Activated CD8-positive, alpha-beta memory T cell treated with anti-CD3 and anti-CD28 coated beads, Interleukin-2, amount 50 U/mL, for 1 hour (primary cell): ENCODE data around the gene CAPZB.
"Not testable (repeated sequence)": the region's sequence is repeated elsewhere in the genome, so short reads cannot be mapped to it uniquely, and the experiment has no call there.

ENCODE experiments used
- DNase-seq: peaks from one replicate; pipeline ENCODE4 v3.0.0-alpha.2; 2020; ENCODE audit errors: extremely low read depth

The CAPZB gene

DNA sequence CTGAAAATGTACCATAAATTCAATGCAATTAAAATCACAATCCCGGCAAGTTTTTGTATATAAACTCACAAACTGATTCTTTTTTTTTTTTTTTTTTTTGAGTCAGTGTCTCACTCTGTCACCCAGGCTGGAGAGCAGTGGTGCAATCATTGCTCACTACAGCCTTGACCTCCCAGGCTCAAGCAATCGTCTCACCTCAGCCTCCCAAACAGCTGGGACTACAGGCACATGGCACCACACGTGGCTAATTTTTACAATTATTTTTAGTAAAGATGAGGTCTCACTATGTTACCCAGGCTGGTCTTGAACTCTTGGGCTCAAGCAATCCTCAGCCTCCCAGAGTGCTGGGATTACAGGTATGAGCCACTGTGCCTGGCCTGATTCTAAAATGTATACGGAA, 12.1 kb upstream of the CAPZB start:
- not testable (repeated sequence) for DNase-seq

DNA sequence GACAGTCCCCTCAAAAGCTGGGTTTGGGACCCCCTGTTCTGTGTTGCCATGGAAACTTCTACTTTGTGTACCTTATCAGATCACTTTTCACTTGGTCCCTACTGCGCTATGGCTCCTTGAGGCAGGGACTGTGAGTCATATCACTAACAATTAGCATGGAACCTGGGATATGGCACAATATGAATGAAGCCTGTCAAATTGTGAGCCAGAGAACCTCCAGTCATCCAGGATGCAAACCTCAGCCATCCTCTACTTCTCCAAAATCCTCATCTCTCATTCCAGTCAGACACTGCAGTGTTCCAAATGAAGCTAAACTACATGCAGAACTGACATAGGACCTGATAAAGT, 11.2 kb upstream of the CAPZB start:
- DNase-seq: no peak

- DNase-seq: no peak
These were observed 10.6 kb upstream of the CAPZB start for GRCh38 chr1:19495799-19496526.

DNA sequence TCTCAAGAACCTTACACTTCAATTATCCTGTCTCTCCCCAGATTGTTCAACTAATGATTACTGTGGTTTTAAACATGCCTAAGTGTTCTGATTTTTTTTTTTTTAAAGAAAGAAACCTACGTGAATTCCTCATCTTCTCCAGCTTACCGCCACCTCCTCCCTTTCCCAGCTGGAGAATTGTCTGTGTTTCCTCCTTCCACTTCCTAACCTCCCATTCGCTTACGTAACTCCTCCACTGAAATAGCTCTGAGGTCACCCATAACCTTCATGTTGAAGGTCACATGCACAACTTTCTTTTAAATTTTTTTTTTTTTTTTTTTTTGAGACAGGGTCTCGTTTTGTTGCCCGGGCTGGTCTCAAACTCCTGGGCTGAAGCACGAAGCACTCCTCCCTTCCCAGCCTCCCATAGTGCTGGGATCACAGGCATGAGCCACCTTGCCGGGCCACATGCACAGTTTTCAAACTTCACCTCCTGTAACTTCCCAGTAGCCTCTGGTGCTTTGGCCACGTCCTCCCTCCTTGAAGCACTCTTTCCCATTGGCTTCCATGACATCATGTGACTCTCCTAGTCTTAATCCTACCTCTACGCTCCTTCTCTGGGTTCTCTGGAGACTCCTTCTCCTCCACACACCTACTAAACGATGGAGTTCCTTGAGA, 9.8 kb upstream of the CAPZB start:
- no peak for DNase-seq

DNA sequence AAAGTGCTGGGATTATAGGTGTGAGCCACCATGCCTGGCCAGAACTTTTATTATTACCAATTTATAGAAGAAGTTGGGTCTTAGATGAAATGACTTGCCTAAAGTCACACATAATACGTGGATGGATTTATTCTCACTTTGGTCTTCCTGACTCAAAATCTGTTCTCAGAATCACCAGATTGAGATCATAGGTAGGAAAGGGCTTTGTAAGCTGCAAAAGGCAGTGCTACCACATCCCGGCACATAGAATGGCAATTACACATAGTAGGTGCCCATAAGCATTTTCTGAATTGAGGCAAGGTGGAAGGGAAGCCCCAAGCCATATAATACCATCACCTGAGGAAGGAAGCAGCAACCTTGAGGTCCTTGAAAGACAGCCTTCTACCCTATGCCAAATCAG, 8.2 kb upstream of the CAPZB start:
- no peak for DNase-seq

DNA sequence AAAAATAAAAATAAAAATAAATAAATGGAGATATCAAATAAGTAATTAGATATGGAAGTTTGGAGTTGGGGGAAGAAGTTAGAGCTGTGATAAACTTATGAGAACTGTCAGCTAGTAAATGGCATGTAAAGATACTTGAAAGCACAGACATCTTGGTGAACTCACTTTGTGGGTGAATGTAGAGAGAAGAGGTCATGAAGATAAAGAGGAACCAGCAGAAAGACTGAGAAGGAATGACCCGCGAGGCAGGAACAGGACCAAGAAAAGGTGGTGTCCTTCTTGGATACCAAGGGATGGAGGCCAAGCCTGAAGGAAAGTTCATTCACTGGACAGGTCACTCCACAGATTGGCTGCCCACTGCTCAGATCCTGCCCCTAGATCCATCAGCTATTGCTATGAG, 4.7 kb upstream of the CAPZB start:
- no peak for DNase-seq

DNA sequence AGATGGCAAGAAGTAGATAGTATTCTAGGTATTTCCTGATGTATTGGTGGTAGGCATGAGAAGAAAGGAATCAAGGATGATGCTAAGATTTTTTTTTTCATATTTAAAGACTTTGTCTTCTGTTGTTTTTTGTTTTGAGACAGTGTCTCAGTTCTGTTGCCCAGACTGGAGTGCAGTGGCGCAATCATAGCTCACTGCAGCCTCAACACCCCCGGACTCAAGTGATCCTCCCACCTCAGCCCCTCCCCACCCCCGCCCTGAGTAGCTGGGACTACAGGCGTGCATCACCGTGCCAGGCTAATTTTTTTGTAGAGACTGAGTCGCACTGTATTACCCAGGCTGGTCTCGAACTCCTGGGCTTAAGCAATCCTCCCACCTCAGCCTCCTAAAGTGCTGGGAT, 2.8 kb upstream of the CAPZB start:
- DNase-seq: no peak

DNA sequence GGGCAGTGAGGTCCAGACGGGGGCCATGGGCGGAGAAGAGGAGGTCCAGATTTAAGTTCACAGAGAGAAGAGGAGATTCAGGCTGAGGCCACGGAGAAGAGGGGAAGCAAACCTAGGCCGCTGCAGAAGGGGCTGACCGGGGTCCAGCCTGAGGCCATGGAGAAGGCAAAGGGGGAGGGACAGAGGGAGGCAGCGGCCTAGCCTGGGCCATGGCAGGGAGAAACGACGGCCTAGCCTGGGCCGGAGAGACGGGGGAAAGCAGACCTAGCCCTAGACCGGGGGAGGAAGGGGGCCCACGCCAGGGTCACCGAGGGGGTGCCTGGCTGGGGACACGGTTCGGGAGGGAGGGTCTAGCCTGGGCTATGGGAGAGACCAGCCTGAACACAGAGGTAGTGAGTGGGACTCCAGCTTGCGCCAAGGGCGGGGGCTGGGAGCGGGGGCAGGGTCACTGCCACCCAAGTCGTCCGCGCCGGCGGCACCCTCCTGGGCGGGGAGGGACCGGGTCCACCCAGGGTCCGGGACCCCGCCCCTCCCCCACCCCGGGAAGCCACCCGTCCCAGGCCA, 459 bp downstream of the CAPZB start:
- no peak for DNase-seq

GRCh38 chr1:19484338-19484797, 971 bp downstream of the CAPZB start:
- DNase-seq: no peak

GRCh38 chr1:19483691-19484090, 1.6 kb downstream of the CAPZB start:
- no peak for DNase-seq

- no peak for DNase-seq
These were observed 2.1 kb downstream of the CAPZB start for GRCh38 chr1:19483261-19483660.

DNA sequence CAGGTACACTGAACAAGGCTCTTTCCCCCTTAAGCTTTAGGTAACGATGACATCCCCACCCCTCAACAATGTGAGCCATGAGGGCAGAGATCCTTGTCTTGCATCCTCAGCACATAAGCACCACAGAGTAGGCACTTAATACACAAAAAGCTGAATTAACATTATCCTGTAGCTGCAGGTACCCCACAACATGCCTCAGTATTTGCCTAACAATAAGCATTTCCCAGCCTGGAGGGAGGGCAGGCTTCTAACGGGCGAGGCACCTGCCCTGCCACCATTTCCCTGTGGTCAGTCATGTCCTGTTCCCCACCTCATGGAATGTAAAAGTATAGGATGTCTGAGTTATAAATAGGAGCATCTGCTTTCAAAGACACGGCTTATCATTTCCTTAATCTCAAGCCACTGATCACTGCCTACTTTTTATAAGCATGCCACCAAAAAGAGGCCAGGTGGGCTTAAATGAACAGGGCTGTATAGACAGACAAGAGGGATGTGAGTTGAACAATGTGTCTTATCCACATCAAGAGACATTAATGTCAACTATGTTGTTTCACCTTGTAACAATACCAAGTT, 3.4 kb downstream of the CAPZB start:
- no peak for DNase-seq

GRCh38 chr1:19480282-19480681, 5.1 kb downstream of the CAPZB start:
- DNase-seq: no peak

DNA sequence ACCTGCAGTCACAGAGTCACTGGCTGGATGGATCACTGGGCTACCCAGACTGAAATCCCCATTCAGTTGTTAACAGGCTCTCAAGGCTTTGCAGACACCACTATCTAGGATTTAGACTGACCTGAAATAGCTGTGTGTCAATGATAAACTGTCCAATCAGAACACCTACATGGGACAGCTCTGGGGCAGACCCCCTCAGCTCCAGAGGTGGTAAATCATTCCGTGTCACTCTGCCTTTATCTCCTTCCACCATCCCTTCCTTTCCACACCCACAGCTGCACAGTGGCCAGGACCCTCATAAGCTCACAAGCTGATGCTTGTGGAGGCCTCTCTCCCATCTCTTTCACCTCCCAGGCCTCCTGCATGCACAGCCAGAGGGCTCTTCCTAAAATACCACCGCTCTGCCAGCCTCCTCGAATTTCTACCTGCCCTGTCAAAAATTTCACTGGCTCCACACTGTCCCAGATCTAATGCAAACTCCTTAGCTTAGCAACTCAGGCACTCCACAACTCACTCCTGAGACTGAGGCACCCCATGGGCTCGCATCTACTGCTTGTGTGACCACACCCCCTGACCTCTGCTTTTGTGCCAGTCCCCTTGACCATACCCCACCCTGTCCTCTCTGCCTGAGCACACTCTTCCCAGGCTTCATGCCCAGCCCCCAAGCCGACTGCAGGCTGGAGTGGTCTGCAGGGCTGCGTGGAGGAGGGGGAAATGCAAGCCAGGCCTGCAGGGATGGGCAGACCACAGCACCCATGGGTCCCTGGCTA, 5.8 kb downstream of the CAPZB start:
- DNase-seq: no peak

- no peak for DNase-seq
These were observed 7.0 kb downstream of the CAPZB start for GRCh38 chr1:19478322-19478721.

- no peak for DNase-seq
These were observed 7.8 kb downstream of the CAPZB start for GRCh38 chr1:19477284-19478249.

DNA sequence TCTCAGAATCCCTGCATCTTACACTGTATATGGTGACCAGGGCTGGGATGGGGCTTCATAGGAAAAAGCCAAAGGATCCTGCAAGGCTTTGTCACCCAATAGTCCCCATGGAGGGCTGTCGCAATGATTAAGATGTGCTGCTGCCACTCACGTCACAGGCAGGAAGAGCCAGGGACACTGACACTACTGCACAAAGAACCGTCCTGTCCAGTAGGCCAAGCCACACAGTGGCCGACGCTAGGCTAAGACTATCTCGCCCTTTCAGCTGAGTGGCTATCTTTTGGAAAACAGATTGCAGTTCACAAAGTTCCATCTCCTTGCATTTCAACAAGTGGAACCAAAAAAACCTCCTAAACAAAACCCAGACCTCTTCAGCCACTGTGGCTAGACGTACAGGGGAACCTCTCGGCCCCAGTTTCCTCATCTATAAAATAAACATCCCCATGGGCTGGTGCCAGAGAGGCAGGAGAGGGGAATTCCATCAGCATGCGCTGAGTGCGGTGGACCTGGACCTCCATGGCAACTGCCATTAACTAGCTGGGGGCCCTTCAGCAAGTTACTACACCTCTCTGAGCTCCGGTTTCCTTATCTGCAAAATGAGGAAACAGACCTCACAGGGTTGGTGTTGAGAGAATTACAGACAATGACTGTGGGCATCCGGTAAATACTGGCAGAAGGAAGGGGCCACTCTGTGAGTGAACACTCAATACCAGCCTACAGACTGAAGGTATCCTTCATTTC, 8.7 kb downstream of the CAPZB start:
- DNase-seq: no peak

GRCh38 chr1:19475296-19475695, 10.0 kb downstream of the CAPZB start:
- no peak for DNase-seq

DNA sequence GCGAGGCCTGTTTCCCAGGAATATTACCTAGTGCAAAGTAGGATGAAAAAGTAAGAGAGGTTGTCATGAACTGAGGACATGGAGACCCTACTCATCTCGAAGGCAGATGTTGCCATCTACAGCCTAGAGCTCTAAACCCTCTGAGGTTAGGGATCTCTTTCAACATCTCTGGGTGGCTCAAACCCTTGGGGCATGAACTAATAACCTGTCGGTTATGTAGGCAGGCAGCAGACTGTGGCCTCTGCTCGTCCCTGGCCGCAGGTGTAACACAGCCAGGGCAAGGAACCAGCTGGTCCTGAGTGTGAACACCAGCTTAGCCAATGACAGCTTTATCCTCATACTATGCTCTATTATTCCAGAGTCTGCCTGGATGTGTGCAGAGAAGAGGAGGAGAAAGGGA, 13.2 kb downstream of the CAPZB start:
- no peak for DNase-seq

- no peak for DNase-seq
These were observed 16.3 kb downstream of the CAPZB start for GRCh38 chr1:19469004-19469403.
